AG04449 (cell line): ENCODE measurements around the gene HACD1.

Source experiments
- CTCF ChIA-PET: fragments of 350-600 bp; formaldehyde crosslinking; extraction: SDS; loops from one replicate; lab custom pipeline; 2021; ENCODE audit warnings: antibody characterized with exemption; lab: Yijun Ruan, JAX
- POLR2A ChIA-PET: fragments of 400-600, 350-600 bp; formaldehyde crosslinking; extraction: SDS; loops from one replicate; lab custom pipeline; 2020; ENCODE audit warnings: antibody characterized with exemption, inconsistent platforms; lab: Yijun Ruan, JAX
- DNase-seq: peaks from one replicate; pipeline ENCODE4 v3.0.0-alpha.2; 2010; ENCODE audit warnings: low read depth, low spot score
- H3K4me3 ChIP-seq: 2 replicates; pipeline ENCODE4 v1.5.1; 2011; ENCODE audit warnings: low read depth, mild to moderate bottlenecking, control low read depth, low read length
- CTCF ChIP-seq: IDR thresholded peaks from one replicate; pipeline ENCODE4 v1.5.1; 2011; ENCODE audit warnings: mild to moderate bottlenecking, moderate library complexity, low read length, control low read depth, inconsistent platforms; ENCODE audit not compliant: insufficient read depth; ENCODE audit errors: missing control alignments

HACD1 gene

GRCh38 chr10:17645621-17646345, 28.6 kb upstream of the HACD1 start:
- no peak for TF ChIP-seq CTCF
- peak overlapping the region; percentile 79 for H3K4me3 ChIP-seq
- ChIA-PET POLR2A (interaction anchor here (0.7 kb wide), 1 partner anchor 53 kb away, joined by 3 read pairs; no protein-coding TSS in a partner anchor), CTCF (interaction anchor here (1.1 to 1.4 kb wide), 3 partner anchors 16 to 818 kb away, joined by 3 to 4 read pairs (median 3); no protein-coding TSS in a partner anchor)
- no peak for DNase-seq

- DNase-seq: no peak
- POLR2A ChIA-PET: interaction anchor here (1.0 to 2.4 kb wide), 6 partner anchors 18 to 32 kb away, joined by 3 to 30 read pairs (median 8); partner anchors contain the start of gene HACD1
- TF ChIP-seq CTCF: no peak
- peak overlapping the region; percentile 79 for H3K4me3 ChIP-seq
- CTCF ChIA-PET: interaction anchor here (0.8 to 2.5 kb wide), 6 partner anchors 9 to 817 kb away, joined by 3 to 12 read pairs (median 4); no protein-coding TSS in a partner anchor
These were observed 27.3 kb upstream of the HACD1 start for GRCh38 chr10:17644485-17644943.

- POLR2A ChIA-PET: interaction anchor here (0.5 to 2.4 kb wide), 12 partner anchors 11 to 1076 kb away, joined by 3 to 30 read pairs (median 4); partner anchors contain the start of gene HACD1
- no peak for TF ChIP-seq CTCF
- H3K4me3 ChIP-seq: peak within 1 kb of the TSS; percentile 79
- DNase-seq: peak; percentile 53
- CTCF ChIA-PET: interaction anchor here (0.6 to 2.5 kb wide), 8 partner anchors 9 to 595 kb away, joined by 3 to 12 read pairs (median 3); partner anchors contain the start of gene HACD1
These were observed 26.7 kb upstream of the HACD1 start, which contains the start of gene STAM for GRCh38 chr10:17643755-17644484. Gene STAM (plus strand): TSS chr10:17644151. CDS start chr10:17644340, 189 bp downstream.

GRCh38 chr10:17643339-17643754, 26.2 kb upstream of the HACD1 start:
- ChIA-PET POLR2A (interaction anchor here (0.5 to 2.4 kb wide), 12 partner anchors 10 to 414 kb away, joined by 3 to 30 read pairs (median 4); partner anchors contain the start of gene HACD1), CTCF (interaction anchor here (0.6 to 2.5 kb wide), 5 partner anchors 10 to 595 kb away, joined by 3 to 12 read pairs (median 3); partner anchors contain the start of gene HACD1)
- no peak for TF ChIP-seq CTCF
- no peak for DNase-seq
- peak overlapping the region; percentile 79 for H3K4me3 ChIP-seq

GRCh38 chr10:17640331-17640816, 23.2 kb upstream of the HACD1 start:
- CTCF ChIA-PET: interaction anchor here (1.0 to 2.6 kb wide), 3 partner anchors 18 to 97 kb away, joined by 3 to 7 read pairs (median 3); no protein-coding TSS in a partner anchor

More at GRCh38 chr10:17640331-17640816, 23.2 kb upstream of the HACD1 start:
- DNase-seq: no peak
- POLR2A ChIA-PET: no interaction called here
- H3K4me3 ChIP-seq: no peak overlapping the region
- no peak for TF ChIP-seq CTCF
